Activated CD4-positive, alpha-beta T cell treated with anti-CD3 and anti-CD28 coated beads for 1 hour (primary cell): Measurements from ENCODE around the gene GPATCH2L.
A peak's percentile ranks its signal among the peaks of the same experiment; 100 is the strongest.

ENCODE experiments used
- DNase-seq: peaks from one replicate; pipeline ENCODE4 v3.0.0-alpha.2; 2020

Gene GPATCH2L

GRCh38 chr14:76136476-76137110 is 15.1 kb upstream of the GPATCH2L start:
- DNase-seq: no peak

GRCh38 chr14:76138119-76138757 is 13.5 kb upstream of the GPATCH2L start:
- DNase-seq: no peak

GRCh38 chr14:76138758-76139723 is 12.7 kb upstream of the GPATCH2L start:
- DNase-seq: no peak

GRCh38 chr14:76143642-76144041 is 8.1 kb upstream of the GPATCH2L start:
- no peak for DNase-seq

GRCh38 chr14:76146976-76147375 is 4.7 kb upstream of the GPATCH2L start:
- DNase-seq: no peak

- no peak for DNase-seq
Observed at GRCh38 chr14:76149196-76149595, 2.5 kb upstream of the GPATCH2L start.

GRCh38 chr14:76152333-76152681 is 585 bp downstream of the GPATCH2L start:
- peak; percentile 48 for DNase-seq

GRCh38 chr14:76153919-76154318 is 2.2 kb downstream of the GPATCH2L start:
- no peak for DNase-seq

- no peak for DNase-seq
Observed at GRCh38 chr14:76154539-76155126, 2.9 kb downstream of the GPATCH2L start.

- no peak for DNase-seq
Observed at GRCh38 chr14:76163668-76164363, 12.1 kb downstream of the GPATCH2L start.

GRCh38 chr14:76168531-76168930 is 16.8 kb downstream of the GPATCH2L start:
- DNase-seq: no peak

- no peak for DNase-seq
Observed at GRCh38 chr14:76169776-76170175, 18.1 kb downstream of the GPATCH2L start.

- DNase-seq: no peak
Observed at GRCh38 chr14:76174982-76175381, 23.3 kb downstream of the GPATCH2L start.

- no peak for DNase-seq
Observed at GRCh38 chr14:76175942-76176341, 24.2 kb downstream of the GPATCH2L start.

GRCh38 chr14:76181546-76181945 is 29.8 kb downstream of the GPATCH2L start:
- no peak for DNase-seq

GRCh38 chr14:76186308-76187027 is 34.7 kb downstream of the GPATCH2L start:
- DNase-seq: no peak

- no peak for DNase-seq
Observed at GRCh38 chr14:76191297-76191696, 39.6 kb downstream of the GPATCH2L start.

- no peak for DNase-seq
Observed at GRCh38 chr14:76193696-76194095, 42.0 kb downstream of the GPATCH2L start.

GRCh38 chr14:76194327-76194726 is 42.6 kb downstream of the GPATCH2L start:
- DNase-seq: no peak

- no peak for DNase-seq
Observed at GRCh38 chr14:76195003-76195402, 43.3 kb downstream of the GPATCH2L start.

GRCh38 chr14:76196980-76197695 is 45.4 kb downstream of the GPATCH2L start:
- DNase-seq: no peak
